ENCODE results near the gene GALR3.
A peak's percentile ranks its signal among the peaks of the same experiment; 100 is the strongest.
"Not testable (repeated sequence)": the region's sequence is repeated elsewhere in the genome, so short reads cannot be mapped to it uniquely, and the experiment has no call there.

Gene GALR3

GRCh38 chr22:37794376-37794775 is 28.8 kb upstream of the GALR3 start:
- POLR2A ChIA-PET, result no interaction called here
- CTCF ChIA-PET, result interaction anchor here (1.1 kb wide), 1 partner anchor 26 kb away, joined by 3 read pairs; no protein-coding TSS in a partner anchor
- no peak for DNase-seq (ENCODE audit: extremely low spot score)
- TF ChIP-seq CTCF (IDR thresholded peaks at IDR 0.05; ENCODE audit: control extremely low read depth, extremely low read depth, low read depth, missing control alignments), result no peak

- CTCF ChIA-PET, result interaction anchor here (1.3 to 1.4 kb wide), 2 partner anchors 14 to 16 kb away, joined by 3 read pairs; no protein-coding TSS in a partner anchor
These were observed 27.1 kb upstream of the GALR3 start for GRCh38 chr22:37796079-37796478.

GRCh38 chr22:37797259-37797658 is 25.9 kb upstream of the GALR3 start:
- CTCF ChIA-PET; DNase-seq (ENCODE audit: extremely low spot score); POLR2A ChIA-PET: not testable (repeated sequence)

More at GRCh38 chr22:37796079-37796478, 27.1 kb upstream of the GALR3 start:
- TF ChIP-seq CTCF (IDR thresholded peaks at IDR 0.05; ENCODE audit: control extremely low read depth, extremely low read depth, low read depth, missing control alignments), result no peak
- POLR2A ChIA-PET, result no interaction called here
- DNase-seq (ENCODE audit: extremely low spot score), result no peak

GRCh38 chr22:37797874-37798500 is 25.2 kb upstream of the GALR3 start:
- ChIA-PET POLR2A (no interaction called here), CTCF (no interaction called here)
- no peak for DNase-seq (ENCODE audit: extremely low spot score)
- no peak for TF ChIP-seq CTCF (IDR thresholded peaks at IDR 0.05; ENCODE audit: control extremely low read depth, extremely low read depth, low read depth, missing control alignments)

- DNase-seq (ENCODE audit: extremely low spot score); POLR2A ChIA-PET; CTCF ChIA-PET: not testable (repeated sequence)
These were observed 23.2 kb upstream of the GALR3 start for GRCh38 chr22:37799979-37800378.

DNA sequence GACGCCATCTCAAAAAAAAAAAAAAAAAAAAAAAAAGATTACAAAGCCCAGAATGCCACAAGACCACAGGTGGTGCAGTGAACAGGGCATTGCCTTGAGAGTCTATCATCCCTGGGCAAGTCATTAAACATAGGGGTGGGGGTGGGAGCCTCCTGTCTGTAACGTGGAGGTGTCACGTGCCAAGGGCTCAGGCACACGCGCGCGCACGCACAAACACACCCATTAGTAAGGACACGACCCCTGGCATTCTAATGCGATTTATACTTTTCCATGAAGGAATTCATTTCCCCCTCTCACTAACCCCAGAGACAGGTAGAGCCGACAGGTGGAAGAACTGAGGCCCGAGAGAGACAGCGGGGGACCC is 21.3 kb upstream of the GALR3 start:
- DNase-seq (ENCODE audit: extremely low spot score), result no peak
- CTCF ChIA-PET, result interaction anchor here (1.1 to 1.2 kb wide), 2 partner anchors 14 to 17 kb away, joined by 3 to 4 read pairs; no protein-coding TSS in a partner anchor
- POLR2A ChIA-PET, result no interaction called here
- no peak for TF ChIP-seq CTCF (IDR thresholded peaks at IDR 0.05; ENCODE audit: control extremely low read depth, extremely low read depth, low read depth, missing control alignments)

DNA sequence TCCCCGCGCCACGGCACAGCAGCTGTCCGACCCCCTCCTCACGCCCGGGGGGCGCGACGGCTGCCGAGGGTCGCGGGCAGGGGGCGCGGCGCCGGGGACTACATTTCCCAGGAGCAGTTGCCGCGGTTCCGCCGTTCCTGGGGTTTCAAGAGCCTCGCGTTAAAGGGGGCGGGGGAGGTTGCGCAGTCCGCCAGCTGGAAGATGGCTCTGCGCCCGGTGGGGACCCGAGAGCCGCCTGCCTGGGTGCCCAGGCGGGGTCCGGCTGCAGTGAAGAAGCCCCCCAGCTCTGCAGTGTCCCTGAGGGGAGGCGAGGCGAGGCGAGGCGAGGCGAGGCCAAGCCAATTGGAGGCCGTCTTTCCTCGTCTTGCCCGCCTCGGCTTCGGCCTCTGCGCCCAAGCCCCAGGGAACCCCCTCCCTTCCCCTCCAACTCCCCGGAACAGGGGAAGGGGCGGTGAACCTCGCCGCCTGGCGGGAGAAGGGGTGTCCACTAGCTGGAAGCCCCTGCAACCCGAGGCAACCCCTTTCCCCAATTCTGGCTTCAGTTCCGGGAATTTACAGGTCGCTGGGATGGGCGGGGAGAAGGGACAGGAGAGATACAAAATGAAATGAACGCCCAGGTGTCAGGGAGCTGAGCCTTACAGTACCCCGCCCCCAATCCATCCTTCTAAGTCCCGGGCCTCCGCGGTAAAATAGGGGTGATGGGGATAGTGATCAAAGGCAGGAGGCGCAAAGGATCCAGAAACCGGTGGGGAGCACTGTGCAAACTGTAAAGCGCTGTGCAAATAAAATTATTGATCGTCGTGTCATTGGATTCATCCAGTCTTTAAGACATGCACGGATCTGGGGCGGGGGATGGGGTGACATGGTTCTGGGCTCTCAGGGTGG is 20.6 kb upstream of the GALR3 start:
- CTCF ChIA-PET, result interaction anchor here (1.1 to 1.2 kb wide), 2 partner anchors 13 to 16 kb away, joined by 3 to 4 read pairs; no protein-coding TSS in a partner anchor
- POLR2A ChIA-PET, result no interaction called here
- peak; percentile 0 for TF ChIP-seq CTCF (IDR thresholded peaks at IDR 0.05; ENCODE audit: control extremely low read depth, extremely low read depth, low read depth, missing control alignments)
- no peak for DNase-seq (ENCODE audit: extremely low spot score)
